ENCODE measurements around the gene TMPRSS9.

DNA sequence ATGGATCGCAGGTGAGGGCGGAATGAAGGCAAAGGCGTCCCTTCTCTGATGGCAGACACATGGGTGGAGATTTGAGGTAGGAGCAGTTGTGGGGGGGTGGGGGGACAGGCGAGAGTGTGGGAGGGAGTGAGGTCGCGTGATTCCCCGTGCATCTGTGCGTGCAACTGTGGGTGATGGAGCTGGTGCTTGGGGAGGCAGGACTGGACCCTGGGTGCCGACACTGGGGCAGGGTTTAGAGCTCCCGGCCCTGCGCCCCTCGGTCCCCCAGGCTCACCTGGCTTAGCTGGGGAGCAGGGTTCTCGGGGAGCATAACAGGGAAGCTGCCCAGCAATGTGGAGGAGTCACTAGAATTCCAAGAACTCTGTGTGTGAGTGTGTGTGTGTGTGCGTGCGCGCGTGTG, 3.4 kb downstream of the TMPRSS9 start:
- TF ChIP-seq POLR2A (IDR thresholded peaks at IDR 0.05) = no peak
- TF ChIP-seq, protein P1, sequence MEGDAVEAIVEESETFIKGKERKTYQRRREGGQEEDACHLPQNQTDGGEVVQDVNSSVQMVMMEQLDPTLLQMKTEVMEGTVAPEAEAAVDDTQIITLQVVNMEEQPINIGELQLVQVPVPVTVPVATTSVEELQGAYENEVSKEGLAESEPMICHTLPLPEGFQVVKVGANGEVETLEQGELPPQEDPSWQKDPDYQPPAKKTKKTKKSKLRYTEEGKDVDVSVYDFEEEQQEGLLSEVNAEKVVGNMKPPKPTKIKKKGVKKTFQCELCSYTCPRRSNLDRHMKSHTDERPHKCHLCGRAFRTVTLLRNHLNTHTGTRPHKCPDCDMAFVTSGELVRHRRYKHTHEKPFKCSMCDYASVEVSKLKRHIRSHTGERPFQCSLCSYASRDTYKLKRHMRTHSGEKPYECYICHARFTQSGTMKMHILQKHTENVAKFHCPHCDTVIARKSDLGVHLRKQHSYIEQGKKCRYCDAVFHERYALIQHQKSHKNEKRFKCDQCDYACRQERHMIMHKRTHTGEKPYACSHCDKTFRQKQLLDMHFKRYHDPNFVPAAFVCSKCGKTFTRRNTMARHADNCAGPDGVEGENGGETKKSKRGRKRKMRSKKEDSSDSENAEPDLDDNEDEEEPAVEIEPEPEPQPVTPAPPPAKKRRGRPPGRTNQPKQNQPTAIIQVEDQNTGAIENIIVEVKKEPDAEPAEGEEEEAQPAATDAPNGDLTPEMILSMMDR (IDR thresholded peaks at IDR 0.05) = no peak
